HG03571 (cell line): ENCODE data around the gene RUNDC3A.
"Not testable (repeated sequence)": the region's sequence is repeated elsewhere in the genome, so short reads cannot be mapped to it uniquely, and the experiment has no call there.

Experiments
- ATAC-seq: cut with Tn5 transposase; IDR thresholded peaks from one replicate; pipeline ENCODE4 v1.9.1; 2021; ENCODE audit not compliant: unreplicated experiment

Gene RUNDC3A

DNA sequence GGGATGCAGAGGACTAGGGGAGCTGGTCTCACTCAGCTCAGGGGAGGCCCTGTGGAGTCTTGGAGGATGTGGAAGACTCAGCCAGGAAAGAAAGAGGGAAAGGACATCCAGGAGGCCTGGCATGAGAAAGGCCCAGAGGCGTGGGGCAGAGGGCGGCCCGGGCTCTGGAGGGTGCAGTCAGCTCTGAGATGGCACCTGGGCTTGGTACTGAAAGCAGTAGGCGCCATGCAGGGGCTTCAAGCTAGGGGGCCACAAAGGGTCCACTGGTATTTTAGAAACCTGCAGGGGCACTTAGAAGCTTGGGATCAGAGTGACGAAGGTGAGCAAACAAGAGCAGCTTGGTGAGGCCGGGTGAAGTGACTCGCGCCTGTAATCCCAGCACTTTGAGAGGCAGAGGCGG is 49.7 kb downstream of the RUNDC3A start:
- no peak for ATAC-seq

DNA sequence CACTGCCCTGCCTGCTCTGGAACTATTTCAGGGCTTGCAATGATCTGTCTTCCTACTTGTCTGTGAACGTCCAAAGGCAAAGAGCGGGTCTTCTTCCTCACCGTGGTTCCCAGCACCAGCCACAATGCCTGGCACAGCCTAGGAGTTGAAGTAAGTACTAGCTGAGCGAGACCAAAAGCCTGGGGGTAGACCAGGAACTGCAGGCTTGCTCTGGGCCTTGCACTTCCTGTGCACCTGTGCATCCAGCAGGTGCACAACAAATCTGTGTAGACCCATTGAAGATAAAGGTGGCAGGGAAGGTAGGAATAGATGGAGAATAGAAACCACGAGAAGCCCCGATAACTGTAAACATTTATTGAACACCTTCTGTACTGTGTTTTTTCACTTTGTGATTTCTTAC is 50.6 kb downstream of the RUNDC3A start:
- ATAC-seq = no peak

DNA sequence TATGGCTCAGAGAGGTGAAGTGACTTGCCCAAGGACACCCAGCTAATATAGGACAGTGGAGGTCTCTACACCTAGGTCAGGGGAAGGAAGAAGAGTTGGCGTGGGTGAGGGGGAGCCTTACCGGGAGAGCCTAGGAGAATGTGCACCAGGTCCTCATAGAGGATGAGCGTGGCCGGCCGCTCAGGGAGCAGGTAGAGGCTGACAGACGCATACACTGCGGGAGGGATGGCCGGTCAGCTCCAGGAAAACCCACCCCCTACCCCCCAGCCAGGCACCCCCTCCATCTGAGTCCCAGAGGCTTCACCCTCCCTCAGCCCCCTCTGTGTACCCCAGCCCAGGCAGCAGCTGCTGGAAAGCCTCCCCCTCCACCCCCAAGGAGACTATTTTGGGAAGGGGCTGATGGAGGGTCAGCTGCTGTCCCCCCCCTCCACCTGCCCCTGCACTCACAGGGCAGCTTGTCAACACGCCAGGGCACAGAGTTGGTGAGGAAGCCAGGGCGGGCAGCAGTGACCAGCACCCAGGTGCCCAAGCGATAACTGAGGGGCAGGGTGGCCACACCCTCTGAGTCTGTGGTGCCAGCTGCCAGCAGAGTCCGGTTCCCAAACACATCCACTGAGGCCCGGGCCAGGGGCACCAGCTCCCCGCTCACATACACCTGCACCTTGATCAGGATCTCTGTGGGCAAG is 51.2 kb downstream of the RUNDC3A start:
- no peak for ATAC-seq

DNA sequence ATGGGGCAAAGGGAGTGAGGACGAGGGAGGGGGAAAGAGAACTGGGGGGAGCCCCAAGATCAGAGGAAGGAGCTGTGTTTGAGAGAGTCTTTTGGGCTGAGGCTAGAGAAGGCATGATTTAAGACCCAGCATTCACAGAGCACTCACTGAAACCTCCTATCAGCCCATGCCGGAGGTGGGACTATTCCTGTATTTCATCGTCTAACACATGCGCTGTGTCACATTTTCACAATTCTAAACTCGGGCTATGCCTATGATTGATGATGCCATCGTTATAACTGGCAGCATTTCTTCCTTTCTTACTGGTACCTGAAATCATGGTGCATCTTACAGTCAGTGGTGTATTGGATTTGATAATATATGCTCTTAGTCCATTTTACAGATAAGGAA is 51.7 kb downstream of the RUNDC3A start:
- ATAC-seq = no peak

DNA sequence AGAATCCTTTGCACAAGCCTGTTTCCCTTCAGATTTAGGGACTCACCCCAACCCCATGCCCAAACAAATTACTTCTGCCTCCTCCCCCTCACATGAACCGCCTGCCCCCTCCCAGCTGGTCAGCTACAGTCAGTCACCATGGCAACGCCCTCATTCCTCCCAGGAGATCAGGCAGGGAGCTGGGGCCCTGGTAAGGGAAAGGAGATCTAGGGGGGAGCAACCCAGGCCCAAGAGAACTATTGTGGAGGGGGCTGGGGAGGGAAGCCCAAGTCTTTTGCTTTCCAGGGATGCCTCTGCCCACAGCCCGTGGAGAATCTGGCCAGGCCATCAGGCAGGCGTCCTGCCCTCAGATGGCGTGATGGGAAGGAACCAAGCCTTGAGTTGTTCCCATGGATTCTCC is 52.4 kb downstream of the RUNDC3A start:
- no peak for ATAC-seq

DNA sequence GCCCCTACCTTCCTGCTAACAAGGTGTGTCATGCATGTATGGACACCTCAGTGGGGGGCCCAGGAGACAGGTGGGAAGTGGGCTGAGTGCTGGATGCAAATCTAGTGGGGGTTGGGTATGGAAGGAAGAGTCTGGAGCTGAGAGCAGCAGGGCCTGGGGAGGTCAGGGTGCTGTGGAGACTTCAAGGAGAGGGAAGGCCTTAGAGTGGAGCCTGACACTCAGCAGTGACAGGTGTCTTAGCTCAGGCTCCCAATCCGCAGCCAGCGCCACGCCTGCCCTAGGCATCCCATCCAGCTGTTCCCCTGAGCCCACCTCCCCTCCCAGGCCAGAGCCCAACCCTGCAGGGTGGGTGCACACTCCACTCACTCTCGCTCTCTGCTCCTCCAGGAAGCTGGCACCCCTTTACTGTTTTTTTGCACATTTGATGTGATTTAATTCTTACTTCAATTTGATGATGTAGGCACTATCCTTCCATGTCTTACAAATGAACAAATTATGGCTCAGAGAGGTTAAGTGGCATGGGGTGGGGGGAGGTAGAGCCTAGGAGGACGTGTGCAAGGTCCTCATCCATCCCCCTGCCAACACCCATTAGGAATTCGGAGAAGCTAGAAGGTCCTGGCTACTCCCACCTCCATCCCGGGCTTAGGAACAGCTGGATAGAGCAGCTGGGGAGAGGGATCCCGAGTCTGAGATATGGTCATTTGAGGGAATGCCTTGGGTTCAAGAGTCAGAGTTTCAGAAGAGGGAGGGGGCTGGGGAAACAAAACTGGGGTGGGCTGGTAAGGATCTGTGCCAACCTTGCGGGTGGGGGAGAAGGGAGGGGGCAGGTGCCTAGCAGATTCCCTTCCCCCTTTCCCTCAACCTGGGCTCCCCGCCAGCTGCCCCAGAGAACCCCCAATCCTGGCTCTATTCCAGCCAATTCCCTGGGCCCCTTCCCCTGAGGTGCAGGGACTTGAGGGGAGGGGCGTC is 53.2 kb downstream of the RUNDC3A start:
- no peak for ATAC-seq

DNA sequence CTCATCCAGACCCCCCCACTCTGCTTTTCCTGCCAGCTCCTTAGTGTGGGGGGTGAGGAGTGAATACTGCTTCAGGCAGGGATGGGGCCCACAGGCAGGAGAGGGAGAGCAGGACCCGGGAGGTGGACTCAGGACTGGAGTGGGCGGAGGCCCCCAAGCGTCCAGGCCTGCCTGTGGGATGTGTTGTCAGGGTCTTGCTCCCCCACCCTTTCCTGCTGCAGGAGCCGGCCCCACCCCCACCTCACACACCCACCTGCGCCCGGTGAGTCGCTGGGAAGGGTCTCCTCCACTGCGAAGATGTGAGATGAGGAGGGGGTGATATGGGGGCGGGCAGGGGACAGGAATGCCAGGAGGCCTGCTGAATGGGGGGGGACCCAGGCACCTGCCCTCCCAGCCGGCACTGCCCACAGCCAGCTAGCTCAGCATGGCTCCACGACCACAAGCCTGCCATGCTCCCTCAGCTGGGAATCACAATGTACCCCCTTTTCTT is 54.1 kb downstream of the RUNDC3A start:
- no peak for ATAC-seq

DNA sequence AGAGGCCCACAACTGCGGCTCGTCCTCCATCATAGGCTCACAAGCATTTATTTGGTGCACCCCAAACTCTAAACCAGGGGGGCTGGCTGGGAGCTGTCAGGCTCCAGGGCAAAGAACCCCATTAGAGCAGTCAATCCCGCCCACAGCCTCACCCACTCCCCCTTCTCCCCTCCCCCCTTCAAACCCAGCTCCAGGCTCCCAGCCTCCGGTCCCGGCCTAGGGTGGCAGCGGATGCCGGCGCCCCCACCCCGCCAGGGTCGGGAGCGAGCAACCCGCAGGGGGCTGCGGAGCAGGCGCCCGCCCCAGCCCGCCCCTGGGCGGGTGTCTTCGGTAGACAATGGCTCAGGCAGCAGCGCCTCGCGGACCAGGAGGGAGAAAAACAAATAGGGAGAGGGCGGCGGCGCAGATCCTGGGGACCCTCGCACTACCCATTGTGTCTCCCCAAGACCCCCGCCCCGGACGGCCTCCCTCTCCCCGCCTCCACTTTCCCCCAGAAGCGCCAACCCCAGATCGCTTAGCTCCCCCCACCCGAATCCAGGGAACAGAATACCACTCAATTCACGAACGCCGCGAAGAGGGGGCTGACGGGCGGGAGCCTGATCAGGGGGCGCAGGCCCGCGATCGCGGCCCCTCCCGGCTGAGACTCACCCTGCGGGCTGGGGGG is 54.7 kb downstream of the RUNDC3A start:
- ATAC-seq = no peak

DNA sequence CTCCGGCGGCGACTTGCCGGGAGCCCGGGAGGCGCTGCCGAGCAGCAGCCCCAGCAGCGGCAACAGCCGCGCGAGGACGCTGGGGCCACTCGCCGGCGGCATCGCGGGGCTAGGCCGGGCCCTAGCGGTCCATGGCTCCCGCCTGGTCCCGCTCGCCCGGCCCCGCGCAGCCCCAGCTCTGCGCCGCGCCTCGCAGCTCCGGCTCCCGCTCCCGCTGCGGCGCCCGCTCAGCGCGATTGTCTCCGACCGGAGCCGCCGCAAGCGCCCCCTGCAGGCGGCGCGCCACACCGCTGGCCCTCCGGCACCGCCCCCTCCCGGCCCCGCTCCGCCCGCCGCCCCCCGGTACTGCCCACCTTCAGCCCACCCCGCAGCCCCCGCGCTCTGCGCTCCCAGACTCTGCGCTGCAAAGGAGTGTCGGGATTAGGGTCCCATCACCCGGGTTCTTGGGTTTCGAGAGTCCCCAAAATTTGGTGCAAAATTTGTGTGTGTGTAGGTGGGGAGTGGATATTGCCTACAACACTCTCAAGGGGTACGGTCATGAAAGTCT is 55.3 kb downstream of the RUNDC3A start, which contains the start of gene FAM171A2:
TSS of gene FAM171A2 (minus strand) at position 241 of the 547 bp plus-strand sequence. CDS start at position 102, 139 bp downstream.
- peak; percentile 44 for ATAC-seq

DNA sequence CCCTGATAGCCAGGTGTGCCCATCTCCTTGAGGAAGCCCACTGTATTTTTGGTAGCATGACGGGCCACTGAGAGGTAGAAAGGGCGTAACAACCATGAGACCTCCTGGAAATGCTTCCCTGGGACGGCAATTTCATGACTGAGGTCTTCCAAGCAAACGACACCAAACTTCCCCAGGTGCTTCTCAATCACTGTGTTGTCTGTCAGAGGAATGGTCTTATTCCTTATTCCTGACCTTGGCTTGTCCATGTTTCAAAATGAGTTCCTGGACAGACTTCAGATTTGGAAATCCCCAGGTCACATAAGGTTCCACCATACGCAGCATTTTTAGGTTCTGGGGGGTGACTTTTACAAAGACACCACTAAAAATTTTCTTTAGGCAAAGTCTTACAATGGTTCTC is 56.6 kb downstream of the RUNDC3A start:
- not testable (repeated sequence) for ATAC-seq

DNA sequence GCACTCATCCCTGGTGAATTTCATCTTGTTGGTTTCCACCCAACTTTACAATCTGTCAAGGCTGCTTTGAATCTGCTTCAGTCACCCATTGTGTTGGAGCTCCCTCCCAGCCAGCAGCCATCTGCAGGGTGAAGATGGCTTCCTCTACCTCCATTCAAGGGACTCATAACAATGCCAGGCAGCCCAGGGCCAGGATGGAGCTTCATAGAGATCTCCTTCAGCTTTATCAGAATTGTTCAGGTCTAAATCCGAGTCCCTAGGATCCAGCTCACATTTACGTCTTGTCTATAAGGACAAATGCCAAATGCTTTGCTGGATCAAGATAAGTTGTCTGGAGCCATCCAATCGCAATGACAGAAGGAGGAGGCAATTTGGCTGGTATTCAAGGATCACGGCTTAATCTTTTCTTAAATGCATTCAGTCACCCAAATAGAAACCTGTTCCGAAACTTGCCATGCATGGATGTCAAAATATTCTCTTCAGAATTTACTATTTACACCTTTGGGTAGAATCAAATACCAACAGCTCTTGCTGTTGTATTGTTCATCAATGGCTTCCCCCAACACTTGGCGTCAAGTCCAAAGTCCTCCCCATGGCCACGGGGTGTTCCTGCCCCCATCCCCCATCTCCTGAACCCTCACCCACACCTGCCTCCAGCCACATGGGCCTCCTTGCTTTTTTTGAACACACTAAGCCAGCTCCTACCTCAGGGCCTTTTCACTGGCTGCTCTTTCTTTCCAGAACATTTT is 59.0 kb downstream of the RUNDC3A start:
- no peak for ATAC-seq
